PFSK-1 (cell line): ENCODE data around the gene UMODL1.

Source experiments
- POLR2AphosphoS5 ChIP-seq: IDR thresholded peaks from 2 replicates; pipeline ENCODE4 v1.6.1; 2012; ENCODE audit warnings: low read depth, mild to moderate bottlenecking, control low read depth, low read length, moderate library complexity
- REST ChIP-seq, 2 experiments: IDR thresholded peaks; 2 replicates each; pipeline versions ENCODE4 v1.6.1 to v1.8.0; 2011 to 2012; ENCODE audit warnings: low read depth in 2 of 2, low read length in 2 of 2, control low read depth in 1 of 2, inconsistent platforms in 1 of 2, mild to moderate bottlenecking in 1 of 2, moderate library complexity in 1 of 2; ENCODE audit not compliant: insufficient read depth in 1 of 2
- SIN3A ChIP-seq: IDR thresholded peaks from 2 replicates; pipeline ENCODE4 v1.6.1; 2012; ENCODE audit warnings: mild to moderate bottlenecking, low read length, moderate library complexity, borderline replicate concordance; ENCODE audit not compliant: insufficient read depth
- TAF1 ChIP-seq: IDR thresholded peaks from 2 replicates; pipeline ENCODE4 v1.6.1; 2012; ENCODE audit warnings: low read length, control low read depth, borderline replicate concordance; ENCODE audit not compliant: insufficient read depth

GRCh38 chr21:42058631-42059111 lies 12.4 kb upstream of the UMODL1 start:
- TF ChIP-seq TAF1, result no peak
- TF ChIP-seq REST (IDR thresholded peaks at IDR 0.05; ENCODE audit: insufficient read depth in 1 of 2, low read depth in 2 of 2, low read length in 2 of 2), result no peak
- TF ChIP-seq POLR2AphosphoS5, result no peak
- TF ChIP-seq SIN3A, result no peak
